Fibroblast of the aortic adventitia (primary cell): ENCODE data around the gene REXO5. TPM values are rescaled to one million over a fixed set of nuclear protein-coding genes. Genes with fewer than 3 reads are reported as not detected.
A peak's percentile ranks its signal among the peaks of the same experiment; 100 is the strongest.

Experiments used
- DNase-seq: peaks from one replicate; pipeline ENCODE4 v3.0.0-alpha.2; 2010; ENCODE audit warnings: low read depth
- H3K4me3 ChIP-seq: 2 replicates; pipeline ENCODE4 v1.5.1; 2011; ENCODE audit warnings: low read depth, mild to moderate bottlenecking, control low read depth, low read length, moderate library complexity
- CTCF ChIP-seq: IDR thresholded peaks from 2 replicates; pipeline ENCODE4 v1.5.1; 2011; ENCODE audit warnings: mild to moderate bottlenecking, low read length, control low read depth, inconsistent platforms; ENCODE audit not compliant: insufficient read depth
- total RNA-seq: library from RNA; depleted of rRNA; stranded (reverse); fragments of >200 nt; gene quantifications from 2 replicates; pipeline ENCODE4 v1.2.3, GENCODE V29; 2012; ENCODE audit warnings: low replicate concordance

REXO5 gene
- total RNA-seq, 1 donor, result 12.4 TPM

GRCh38 chr16:20765732-20766131 lies 40.6 kb upstream of the REXO5 start:
- no peak for TF ChIP-seq CTCF
- no peak overlapping the region for H3K4me3 ChIP-seq
- no peak for DNase-seq

GRCh38 chr16:20766294-20766693 lies 40.0 kb upstream of the REXO5 start:
- no peak for DNase-seq
- no peak overlapping the region for H3K4me3 ChIP-seq
- no peak for TF ChIP-seq CTCF

GRCh38 chr16:20767577-20767976 lies 38.8 kb upstream of the REXO5 start:
- TF ChIP-seq CTCF, result no peak
- no peak for DNase-seq

GRCh38 chr16:20768121-20768520 lies 38.2 kb upstream of the REXO5 start:
- no peak for DNase-seq
- H3K4me3 ChIP-seq, result no peak overlapping the region
- TF ChIP-seq CTCF, result no peak

More at GRCh38 chr16:20767577-20767976, 38.8 kb upstream of the REXO5 start:
- H3K4me3 ChIP-seq, result no peak overlapping the region

- no peak overlapping the region for H3K4me3 ChIP-seq
- DNase-seq, result no peak
- TF ChIP-seq CTCF, result no peak
These were observed 37.5 kb upstream of the REXO5 start for GRCh38 chr16:20768818-20769217.

- no peak overlapping the region for H3K4me3 ChIP-seq
- no peak for TF ChIP-seq CTCF
- no peak for DNase-seq
These were observed 32.6 kb upstream of the REXO5 start for GRCh38 chr16:20773679-20774078.

- peak; percentile 33 for DNase-seq
- peak; percentile 68 for TF ChIP-seq CTCF
- no peak overlapping the region for H3K4me3 ChIP-seq
These were observed 31.5 kb upstream of the REXO5 start for GRCh38 chr16:20774703-20775362.
